IMR-90 (cell line): Measurements from ENCODE around the gene HS2ST1. TPM values are rescaled to one million over a fixed set of nuclear protein-coding genes. Genes with fewer than 3 reads are reported as not detected.
A peak's percentile ranks its signal among the peaks of the same experiment; 100 is the strongest.

Experiments
- ATAC-seq: fragments of 200-7000 bp; cut with Tn5 transposase; 2 replicates; pipeline ENCODE4 v1.9.1; 2020; ENCODE audit warnings: low read depth, mild to moderate bottlenecking, moderate library complexity
- BruUV-seq: library from RNA; stranded (reverse); fragments of 400-500 nt; replicated peaks from 2 replicates; lab custom pipeline; 2021; lab: Mats Ljungman, UMichigan
- CTCF ChIA-PET: fragments of 300-600 bp; formaldehyde crosslinking; extraction: SDS; loops from one replicate; lab custom pipeline; 2021; ENCODE audit warnings: antibody characterized with exemption; lab: Yijun Ruan, JAX
- POLR2A ChIA-PET: fragments of 300-600 bp; sonication (Branson Sonifier 250); formaldehyde crosslinking; loops from one replicate; lab custom pipeline; 2022; ENCODE audit warnings: antibody characterized with exemption; ENCODE audit not compliant: unreplicated experiment; lab: Charles Lee
- DNase-seq: peaks from one replicate; pipeline ENCODE4 v3.0.0; 2013
- H2AFZ ChIP-seq: replicated peaks from 2 replicates; pipeline ENCODE3; 2013; ENCODE audit warnings: low read length, mild to moderate bottlenecking; ENCODE audit not compliant: poor library complexity
- H2AK5ac ChIP-seq: 2 replicates; pipeline ENCODE4 v1.6.1; 2013; ENCODE audit warnings: low read depth, low read length, inconsistent platforms
- H2AK9ac ChIP-seq: replicated peaks from 2 replicates; pipeline ENCODE3; 2013; ENCODE audit warnings: mild to moderate bottlenecking, low read depth, low read length, moderate library complexity; ENCODE audit not compliant: poor library complexity
- H2BK120ac ChIP-seq: 2 replicates; pipeline ENCODE4 v1.6.1; 2013; ENCODE audit warnings: low read depth, low read length, inconsistent platforms
- H2BK15ac ChIP-seq: 3 replicates; pipeline ENCODE4 v1.6.1; 2013; ENCODE audit warnings: low read depth, low read length, inconsistent platforms
- H2BK20ac ChIP-seq: 2 replicates; pipeline ENCODE4 v1.6.1; 2013; ENCODE audit warnings: low read depth, mild to moderate bottlenecking, inconsistent platforms, low read length, moderate library complexity
- H2BK5ac ChIP-seq: 2 replicates; pipeline ENCODE4 v1.6.1; 2013; ENCODE audit warnings: mild to moderate bottlenecking, low read depth, low read length, inconsistent platforms; ENCODE audit not compliant: poor library complexity, severe bottlenecking
- H3K14ac ChIP-seq: replicated peaks from 2 replicates; pipeline ENCODE4 v1.6.1; 2013; ENCODE audit warnings: low read depth, low read length, inconsistent platforms
- H3K18ac ChIP-seq: 2 replicates; pipeline ENCODE4 v1.6.1; 2013; ENCODE audit warnings: low read depth, low read length, control low read depth
- H3K23ac ChIP-seq: 2 replicates; pipeline ENCODE4 v1.6.1; 2013; ENCODE audit warnings: low read depth, low read length, inconsistent platforms
- H3K27ac ChIP-seq: 2 replicates; pipeline ENCODE4 v1.5.1; 2013; ENCODE audit warnings: mild to moderate bottlenecking, control low read depth, low read length; ENCODE audit not compliant: insufficient read depth
- H3K27me3 ChIP-seq: 2 replicates; pipeline ENCODE4 v1.6.1; 2013; ENCODE audit warnings: low read length; ENCODE audit not compliant: control insufficient read depth, insufficient read depth
- H3K36me3 ChIP-seq: 2 replicates; pipeline ENCODE4 v1.6.1; 2013; ENCODE audit warnings: low read length, mixed read lengths; ENCODE audit not compliant: control insufficient read depth, insufficient read depth
- H3K4ac ChIP-seq: 2 replicates; pipeline ENCODE4 v1.6.1; 2013; ENCODE audit warnings: low read depth, low read length, inconsistent platforms
- H3K4me1 ChIP-seq: 2 replicates; pipeline ENCODE4 v1.6.1; 2013; ENCODE audit warnings: low read length, mixed read lengths; ENCODE audit not compliant: control insufficient read depth, insufficient read depth
- H3K4me2 ChIP-seq: 2 replicates; pipeline ENCODE4 v1.6.1; 2013; ENCODE audit warnings: low read depth, mild to moderate bottlenecking, control low read depth, low read length, moderate library complexity
- H3K4me3 ChIP-seq: 2 replicates; pipeline ENCODE4 v1.5.1; 2013; ENCODE audit warnings: low read depth, mild to moderate bottlenecking, control low read depth, low read length, moderate library complexity; ENCODE audit not compliant: insufficient read depth
- H3K56ac ChIP-seq: 2 replicates; pipeline ENCODE4 v1.6.1; 2013; ENCODE audit warnings: low read length, inconsistent platforms; ENCODE audit not compliant: insufficient read depth; ENCODE audit errors: extremely low read depth
- H3K79me1 ChIP-seq, 2 experiments: 2 replicates each; pipeline ENCODE4 v1.6.1; 2013; ENCODE audit warnings: low read length in 2 of 2, inconsistent platforms in 1 of 2, low read depth in 1 of 2
- H3K9ac ChIP-seq: 2 replicates; pipeline ENCODE4 v1.6.1; 2013; ENCODE audit warnings: low read depth, low read length, control low read depth
- H3K9me1 ChIP-seq: 2 replicates; pipeline ENCODE4 v1.6.1; 2013; ENCODE audit warnings: low read length, inconsistent platforms; ENCODE audit not compliant: insufficient read depth
- H3K9me3 ChIP-seq: 2 replicates; pipeline ENCODE4 v1.6.1; 2013; ENCODE audit warnings: low read length; ENCODE audit not compliant: control insufficient read depth, insufficient read depth
- H4K20me1 ChIP-seq: 2 replicates; pipeline ENCODE4 v1.6.1; 2013; ENCODE audit warnings: low read length, inconsistent platforms; ENCODE audit not compliant: insufficient read depth
- H4K5ac ChIP-seq: 2 replicates; pipeline ENCODE4 v1.6.1; 2013; ENCODE audit warnings: mild to moderate bottlenecking, low read depth, low read length, control low read depth
- H4K8ac ChIP-seq, 2 experiments: 2 replicates each; pipeline ENCODE4 v1.6.1; 2013; ENCODE audit warnings: low read depth in 2 of 2, low read length in 2 of 2, control low read depth in 1 of 2, inconsistent platforms in 1 of 2
- H4K91ac ChIP-seq: 2 replicates; pipeline ENCODE4 v1.6.1; 2013; ENCODE audit warnings: low read depth, low read length, inconsistent platforms; ENCODE audit not compliant: insufficient read depth
- BHLHE40 ChIP-seq: fragments of 150-350 bp; IDR thresholded peaks from 2 replicates; pipeline ENCODE4 v1.6.1; 2016; ENCODE audit warnings: mild to moderate bottlenecking, low read depth, low read length
- CEBPB ChIP-seq: IDR thresholded peaks from 2 replicates; pipeline ENCODE4 v1.6.1; 2012; ENCODE audit warnings: low read depth, low read length, improper control_type of control experiment
- CHD1 ChIP-seq: IDR thresholded peaks from 2 replicates; pipeline ENCODE4 v1.6.1; 2012; ENCODE audit warnings: low read depth, low read length, improper control_type of control experiment
- CTCF ChIP-seq: conservative IDR thresholded peaks from 2 replicates; pipeline ENCODE4 v1.5.1; 2012; ENCODE audit warnings: mild to moderate bottlenecking, low read depth, low read length, improper control_type of control experiment
- ELK1 ChIP-seq: fragments of 150-350 bp; IDR thresholded peaks from 2 replicates; pipeline ENCODE4 v1.6.1; 2016; ENCODE audit warnings: low read depth, mild to moderate bottlenecking, low read length, moderate library complexity, borderline replicate concordance
- MAZ ChIP-seq: IDR thresholded peaks from 2 replicates; pipeline ENCODE4 v1.6.1; 2012; ENCODE audit warnings: low read depth, mild to moderate bottlenecking, low read length, improper control_type of control experiment, moderate library complexity, borderline replicate concordance
- MXI1 ChIP-seq: IDR thresholded peaks from 2 replicates; pipeline ENCODE4 v1.6.1; 2012; ENCODE audit warnings: low read depth, mild to moderate bottlenecking, low read length, moderate library complexity, borderline replicate concordance
- RAD21 ChIP-seq: IDR thresholded peaks from 2 replicates; pipeline ENCODE4 v1.6.1; 2012; ENCODE audit warnings: low read length, improper control_type of control experiment
- RFX5 ChIP-seq: IDR thresholded peaks from 2 replicates; pipeline ENCODE4 v1.8.0; 2012; ENCODE audit warnings: low read depth, mild to moderate bottlenecking, low read length, moderate library complexity
- SMC3 ChIP-seq: fragments of 150-350 bp; IDR thresholded peaks from 2 replicates; pipeline ENCODE4 v1.6.1; 2016; ENCODE audit warnings: low read depth, mild to moderate bottlenecking, antibody characterized with exemption, low read length, moderate library complexity
- WGBS, 2 experiments: methylation state at CpG; one replicate each; pipeline versions ENCODE4 v1.1.5 to v1.1.7; 2013; ENCODE audit warnings: missing lambda C conversion rate in 2 of 2; ENCODE audit not compliant: insufficient read length in 1 of 2; ENCODE audit errors: extremely low coverage in 2 of 2; 5-methylcytosine and 5-hydroxymethylcytosine counted together
- dilution Hi-C: fragments of 300-500 bp; cut with HindIII; formaldehyde crosslinking; loops from one replicate; pipeline ENCODE4 v1.14.3; 2018; ENCODE audit warnings: low sequenced_read_pairs; ENCODE audit not compliant: unreplicated experiment
- in situ Hi-C: fragments of 300-500 bp; cut with MboI; formaldehyde crosslinking; loops from 3 replicates; pipeline ENCODE4 v1.14.3; 2019; ENCODE audit warnings: low sequenced_read_pairs, inconsistent platforms, mixed read lengths
- intact Hi-C: fragments of 100-400 bp; cut with micrococcal nuclease; formaldehyde crosslinking; loops from 2 replicates; pipeline ENCODE4 v1.10.0; 2022
- polyA plus RNA-seq, 3 experiments: library from polyadenylated mRNA; depleted of rRNA; stranded (reverse); fragments of >200 nt; gene quantifications; 2 replicates each; pipeline ENCODE4 v1.2.3, GENCODE V29; 2012; ENCODE audit warnings: low replicate concordance in 1 of 3
- total RNA-seq: library from RNA; depleted of rRNA; stranded (reverse); fragments of >200 nt; gene quantifications from 2 replicates; pipeline ENCODE4 v1.2.3, GENCODE V29; 2012
- TF ChIP-seq, protein P1 (sequence below): fragments of 150-350 bp; IDR thresholded peaks from 2 replicates; pipeline ENCODE4 v1.6.1; 2017; ENCODE audit warnings: mild to moderate bottlenecking, antibody characterized with exemption, low read length, low read depth

Gene HS2ST1
- total and polyA plus RNA-seq, 2 of the 4 experiments (the other 2 are of a cell fraction) = 7.8 to 13.1 TPM

DNA sequence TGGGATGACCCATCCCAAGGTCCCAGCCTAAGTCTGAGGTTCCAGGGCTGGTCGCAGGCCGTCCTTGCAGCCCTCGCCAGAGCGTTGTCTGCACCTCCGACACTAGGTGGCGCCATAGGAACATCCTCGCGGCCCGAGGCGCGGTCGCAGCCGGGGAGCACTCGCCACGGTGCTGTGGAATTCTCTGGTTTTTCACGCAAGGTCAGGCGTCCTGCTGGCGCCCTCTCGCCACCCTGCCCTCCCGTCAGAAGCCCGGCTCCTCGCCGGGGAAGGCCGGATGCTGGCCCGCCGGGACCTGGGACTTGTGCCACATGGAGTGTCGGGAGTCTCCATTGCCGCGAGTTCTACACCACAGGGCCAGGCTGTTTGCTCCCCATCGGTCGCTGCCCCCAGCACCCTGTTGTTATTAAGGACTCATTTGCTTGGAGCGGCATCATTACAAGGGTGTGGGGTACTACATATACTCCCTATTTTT is 217.4 kb downstream of the HS2ST1 start (continued):
- TF ChIP-seq MAZ = peak; percentile 47; the same call in 1 of the 2 replicates

DNA sequence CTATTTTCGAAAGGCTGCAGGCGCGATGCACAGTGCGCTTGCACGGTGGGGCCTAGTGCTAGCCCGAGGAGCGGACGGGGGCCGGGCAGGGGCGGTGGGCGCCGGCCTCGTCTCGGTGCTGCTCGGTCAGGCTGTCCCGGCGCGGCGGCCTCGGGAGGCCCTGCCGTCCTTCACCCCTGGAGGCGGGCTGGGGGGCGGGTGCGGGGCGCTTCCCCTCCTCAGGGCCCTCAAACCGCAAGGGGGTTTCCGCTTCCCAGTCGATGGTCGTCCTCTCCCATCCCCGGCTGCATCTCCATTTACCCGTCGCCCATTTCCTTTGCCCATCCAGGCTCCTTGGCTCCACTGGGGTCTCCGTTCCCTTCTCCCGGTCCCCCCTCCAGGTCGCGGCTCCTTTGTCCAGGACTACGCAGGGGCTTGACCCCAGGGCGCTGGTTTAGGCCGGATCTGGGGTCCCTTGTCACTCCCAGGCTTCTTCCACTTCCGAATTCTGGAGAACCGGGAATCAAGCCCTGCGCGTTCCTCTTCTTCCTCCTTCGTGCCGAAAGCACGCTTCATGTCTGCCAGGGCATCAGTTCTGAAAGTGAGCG is 217.9 kb downstream of the HS2ST1 start:
- CTCF ChIA-PET = interaction anchor here (1.1 kb wide), 2 partner anchors 10 to 47 kb away, joined by 3 read pairs; no protein-coding TSS in a partner anchor
- H3K4ac ChIP-seq = peak overlapping the region; percentile 11; the same call in 1 of the 2 replicates
- H3K23ac ChIP-seq = no peak overlapping the region
- no peaks in the 10 kb centered on the region for H3K79me1 ChIP-seq
- peak overlapping the region in 1 of 2 experiments; percentile 79; a peak in 1 of 4 replicates for H4K8ac ChIP-seq
- no peak for DNase-seq
- H3K4me3 ChIP-seq = no peak overlapping the region
- intact Hi-C loops = loop anchor here (5.0 to 10.0 kb wide), 4 partner anchors 372 to 1462 kb away; no protein-coding TSS in a partner anchor
- no peak overlapping the region for H2BK15ac ChIP-seq
- dilution Hi-C loops = no loop called here
- H2AFZ ChIP-seq = peak overlapping the region; percentile 95
- no peak for ATAC-seq
- no peak overlapping the region for H3K56ac ChIP-seq
- no peak overlapping the region for H3K18ac ChIP-seq
- H2BK5ac ChIP-seq = no peak overlapping the region
- no peak overlapping the region for H2AK5ac ChIP-seq
- H2AK9ac ChIP-seq = no peak overlapping the region
- POLR2A ChIA-PET = no interaction called here
- H3K9me1 ChIP-seq = no peaks in the 10 kb centered on the region
- H3K14ac ChIP-seq = no peak overlapping the region
- no TSS peak for BruUV-seq
- in situ Hi-C loops = loop anchor here (10.0 to 25.0 kb wide), 3 partner anchors 192 to 1162 kb away; partner anchors contain the start of gene LMO4
- H2BK120ac ChIP-seq = 0 out of 2 replicates have a peak overlapping the region, but pooled peaks have one; percentile 79
- peaks cover 3% of the 10 kb centered on the region; the same call in 1 of the 2 replicates for H3K4me1 ChIP-seq
- H3K9ac ChIP-seq = no peak overlapping the region
- no peak overlapping the region for H2BK20ac ChIP-seq
- H4K5ac ChIP-seq = no peak overlapping the region
- H4K91ac ChIP-seq = peak overlapping the region; percentile 22; the same call in 1 of the 2 replicates
- 65% methylated on average over 9 of the region's 47 CpGs; no CpG with 5 or more reads in 1 of the 2 experiments for WGBS, 2 experiments
- no peaks in the 10 kb centered on the region for H4K20me1 ChIP-seq
- H3K9me3 ChIP-seq = no peaks in the 10 kb centered on the region
- peaks cover 3% of the 10 kb centered on the region for H3K27me3 ChIP-seq
- no peak overlapping the region for H3K27ac ChIP-seq
- H3K36me3 ChIP-seq = no peaks in the 10 kb centered on the region
- peak overlapping the region; percentile 67; the same call in 1 of the 2 replicates for H3K4me2 ChIP-seq
- no peak for TF ChIP-seq ELK1
- no peak for TF ChIP-seq RAD21
- TF ChIP-seq, protein P1, sequence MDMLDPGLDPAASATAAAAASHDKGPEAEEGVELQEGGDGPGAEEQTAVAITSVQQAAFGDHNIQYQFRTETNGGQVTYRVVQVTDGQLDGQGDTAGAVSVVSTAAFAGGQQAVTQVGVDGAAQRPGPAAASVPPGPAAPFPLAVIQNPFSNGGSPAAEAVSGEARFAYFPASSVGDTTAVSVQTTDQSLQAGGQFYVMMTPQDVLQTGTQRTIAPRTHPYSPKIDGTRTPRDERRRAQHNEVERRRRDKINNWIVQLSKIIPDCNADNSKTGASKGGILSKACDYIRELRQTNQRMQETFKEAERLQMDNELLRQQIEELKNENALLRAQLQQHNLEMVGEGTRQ = no peak
- no peak for TF ChIP-seq SMC3
- TF ChIP-seq BHLHE40 = no peak
- TF ChIP-seq CHD1 = no peak
- no peak for TF ChIP-seq CEBPB
- TF ChIP-seq MXI1 = no peak
- no peak for TF ChIP-seq RFX5
- TF ChIP-seq CTCF = no peak
